Parathyroid adenoma (tissue), 2 donors: Measurements from ENCODE around the gene NAT9.

Experiments used
- H2AFZ ChIP-seq: fragments of 300-600 bp; sonication (generic); one replicate; pipeline ENCODE4 v1.7.0; 2017; ENCODE audit warnings: antibody characterized with exemption, mild to moderate bottlenecking
- H3K27ac ChIP-seq: fragments of 300-600 bp; sonication (generic); one replicate; pipeline ENCODE4 v1.7.0; 2017
- H3K27me3 ChIP-seq: fragments of 300-600 bp; sonication (generic); one replicate; pipeline ENCODE4 v1.7.0; 2017; ENCODE audit warnings: low read length; ENCODE audit not compliant: control insufficient read depth, insufficient read depth
- H3K36me3 ChIP-seq: fragments of 300-600 bp; sonication (generic); one replicate; pipeline ENCODE4 v1.7.0; 2017; ENCODE audit warnings: low read length; ENCODE audit not compliant: control insufficient read depth, insufficient read depth
- H3K4me1 ChIP-seq: fragments of 300-600 bp; sonication (generic); one replicate; pipeline ENCODE4 v1.7.0; 2017; ENCODE audit warnings: control low read depth
- H3K4me2 ChIP-seq: fragments of 300-600 bp; sonication (generic); one replicate; pipeline ENCODE4 v1.7.0; 2017; ENCODE audit warnings: low read length
- H3K4me3 ChIP-seq: fragments of 300-600 bp; sonication (generic); one replicate; pipeline ENCODE4 v1.7.0; 2017; ENCODE audit warnings: low read depth, low read length
- H3K79me2 ChIP-seq: fragments of 300-600 bp; sonication (generic); one replicate; pipeline ENCODE4 v1.7.0; 2017; ENCODE audit warnings: control low read depth
- H3K9ac ChIP-seq: fragments of 300-600 bp; sonication (generic); one replicate; pipeline ENCODE4 v1.7.0; 2017; ENCODE audit warnings: mild to moderate bottlenecking
- H3K9me3 ChIP-seq: fragments of 300-600 bp; sonication (generic); one replicate; pipeline ENCODE4 v1.7.0; 2017; ENCODE audit warnings: low read length; ENCODE audit not compliant: control insufficient read depth
- TF ChIP-seq, protein P1 (sequence below): fragments of 300-600 bp; sonication (generic); IDR thresholded peaks from one replicate; pipeline ENCODE4 v1.7.0; 2017; ENCODE audit warnings: antibody characterized with exemption, mild to moderate bottlenecking
- donor health status: primary hyperparathyroidism.

The NAT9 gene

DNA sequence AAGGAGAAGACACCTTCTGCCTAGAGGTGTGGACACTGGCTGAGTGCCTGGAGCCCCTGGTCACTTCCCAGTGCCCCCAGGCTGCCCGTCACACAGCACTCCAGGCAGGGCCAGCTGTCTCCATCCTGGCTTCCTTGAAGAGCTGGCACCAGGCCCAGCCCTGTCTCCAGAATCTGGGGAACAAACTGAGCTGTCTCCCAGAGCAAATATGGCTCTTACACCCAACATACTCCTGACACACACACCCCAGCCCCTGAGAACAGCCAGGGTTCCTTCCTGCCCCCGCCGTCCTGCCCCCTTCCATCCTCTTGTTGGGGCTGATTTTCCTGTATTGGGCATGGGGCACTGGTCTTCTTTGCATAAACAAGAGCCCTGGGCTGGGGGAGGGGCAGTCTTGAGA lies 18.6 kb downstream of the NAT9 start:
- H3K27me3 ChIP-seq: no peaks in the 10 kb centered on the region
- no peaks in the 10 kb centered on the region for H3K9me3 ChIP-seq
- H3K9ac ChIP-seq: no peak overlapping the region
- no peak overlapping the region for H3K4me3 ChIP-seq
- H3K36me3 ChIP-seq: no peaks in the 10 kb centered on the region
- peaks cover 73% of the 10 kb centered on the region for H3K4me1 ChIP-seq
- peak overlapping the region; percentile 36 for H3K4me2 ChIP-seq
- TF ChIP-seq, protein P1, sequence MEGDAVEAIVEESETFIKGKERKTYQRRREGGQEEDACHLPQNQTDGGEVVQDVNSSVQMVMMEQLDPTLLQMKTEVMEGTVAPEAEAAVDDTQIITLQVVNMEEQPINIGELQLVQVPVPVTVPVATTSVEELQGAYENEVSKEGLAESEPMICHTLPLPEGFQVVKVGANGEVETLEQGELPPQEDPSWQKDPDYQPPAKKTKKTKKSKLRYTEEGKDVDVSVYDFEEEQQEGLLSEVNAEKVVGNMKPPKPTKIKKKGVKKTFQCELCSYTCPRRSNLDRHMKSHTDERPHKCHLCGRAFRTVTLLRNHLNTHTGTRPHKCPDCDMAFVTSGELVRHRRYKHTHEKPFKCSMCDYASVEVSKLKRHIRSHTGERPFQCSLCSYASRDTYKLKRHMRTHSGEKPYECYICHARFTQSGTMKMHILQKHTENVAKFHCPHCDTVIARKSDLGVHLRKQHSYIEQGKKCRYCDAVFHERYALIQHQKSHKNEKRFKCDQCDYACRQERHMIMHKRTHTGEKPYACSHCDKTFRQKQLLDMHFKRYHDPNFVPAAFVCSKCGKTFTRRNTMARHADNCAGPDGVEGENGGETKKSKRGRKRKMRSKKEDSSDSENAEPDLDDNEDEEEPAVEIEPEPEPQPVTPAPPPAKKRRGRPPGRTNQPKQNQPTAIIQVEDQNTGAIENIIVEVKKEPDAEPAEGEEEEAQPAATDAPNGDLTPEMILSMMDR: no peak
- H3K79me2 ChIP-seq: peaks cover 80% of the 10 kb centered on the region
- no peak overlapping the region for H2AFZ ChIP-seq
- peak overlapping the region; percentile 94 for H3K27ac ChIP-seq

DNA sequence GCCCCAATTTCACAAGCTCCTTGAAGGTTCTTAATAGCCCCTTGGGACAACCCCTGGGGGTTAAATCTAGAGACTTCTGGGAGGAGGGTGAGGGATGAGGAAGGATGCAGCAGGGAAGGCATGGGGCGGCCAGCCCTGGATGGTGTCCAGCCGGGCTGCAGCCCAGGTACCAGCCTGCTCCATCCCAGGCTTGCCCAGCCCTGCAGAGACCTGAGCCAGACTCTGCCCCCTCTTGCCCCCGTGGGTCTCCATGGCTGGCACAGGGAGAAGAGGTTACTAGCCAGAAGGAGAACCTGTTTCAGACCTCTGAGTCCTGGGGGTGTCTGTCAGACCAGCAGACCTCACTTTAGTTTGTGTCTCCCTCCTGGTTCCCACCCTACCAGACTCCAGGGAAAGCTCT lies 19.3 kb downstream of the NAT9 start:
- Histone ChIP-seq H3K9ac (no peak overlapping the region), H3K4me1 (peaks cover 71% of the 10 kb centered on the region)

DNA sequence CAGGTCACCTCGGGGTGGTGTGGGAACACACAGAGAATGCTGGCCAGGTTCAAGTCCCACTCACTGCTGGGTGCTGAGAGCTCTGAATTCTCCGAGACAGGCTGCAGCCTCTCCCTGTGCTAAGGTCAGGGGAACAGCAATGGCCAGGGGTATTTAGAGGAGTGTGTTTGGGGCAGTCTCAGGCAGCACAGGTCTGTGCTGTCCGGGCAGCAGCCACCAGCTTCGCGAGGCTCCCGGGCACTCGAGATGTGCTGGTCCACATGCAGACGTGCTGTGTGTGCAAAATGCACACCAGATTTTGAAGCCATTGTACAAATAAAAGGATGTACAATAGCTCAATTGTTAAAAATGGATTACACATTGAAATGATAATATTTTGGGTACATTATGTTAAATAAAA lies 20.6 kb downstream of the NAT9 start:
- H3K27me3 ChIP-seq: no peaks in the 10 kb centered on the region
- H3K27ac ChIP-seq: no peak overlapping the region
- no peak overlapping the region for H3K9ac ChIP-seq

More for the DNA sequence above, 19.3 kb downstream of the NAT9 start:
- Histone ChIP-seq H3K9me3 (no peaks in the 10 kb centered on the region), H3K79me2 (peaks cover 81% of the 10 kb centered on the region), H2AFZ (no peak overlapping the region), H3K4me3 (no peak overlapping the region), H3K36me3 (no peaks in the 10 kb centered on the region), H3K27ac (peak overlapping the region; percentile 94), H3K27me3 (no peaks in the 10 kb centered on the region), H3K4me2 (no peak overlapping the region)
- TF ChIP-seq, protein P1: no peak

DNA sequence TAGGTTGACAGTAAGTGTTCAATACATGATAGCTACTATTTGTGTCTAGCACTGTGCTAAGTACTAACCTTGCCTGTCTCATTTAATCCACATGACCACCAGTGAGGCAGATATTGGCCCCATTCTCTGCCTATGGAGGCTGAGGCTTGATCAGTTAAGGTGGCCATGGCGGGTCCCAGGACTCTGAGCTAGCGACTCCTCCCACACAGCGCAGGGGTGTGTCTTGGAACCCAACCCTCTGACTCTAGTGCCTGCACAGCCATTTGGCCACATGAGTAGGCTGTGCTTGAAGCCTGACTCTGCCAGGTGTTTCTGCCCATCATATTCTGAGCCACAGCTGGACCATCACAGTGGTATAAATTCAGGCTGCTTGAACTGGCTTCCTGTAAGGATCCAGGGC lies 21.3 kb downstream of the NAT9 start:
- no peaks in the 10 kb centered on the region for H3K27me3 ChIP-seq
- H3K9ac ChIP-seq: no peak overlapping the region
- peaks cover 58% of the 10 kb centered on the region for H3K4me1 ChIP-seq
- H3K27ac ChIP-seq: no peak overlapping the region
- no peak overlapping the region for H3K4me3 ChIP-seq
- TF ChIP-seq, protein P1: no peak
- peaks cover 89% of the 10 kb centered on the region for H3K79me2 ChIP-seq
- H3K9me3 ChIP-seq: no peaks in the 10 kb centered on the region
- no peaks in the 10 kb centered on the region for H3K36me3 ChIP-seq
- H2AFZ ChIP-seq: no peak overlapping the region
- no peak overlapping the region for H3K4me2 ChIP-seq

More for the DNA sequence above, 20.6 kb downstream of the NAT9 start:
- H3K9me3 ChIP-seq: no peaks in the 10 kb centered on the region
- peaks cover 83% of the 10 kb centered on the region for H3K79me2 ChIP-seq
- H3K36me3 ChIP-seq: no peaks in the 10 kb centered on the region
- no peak overlapping the region for H2AFZ ChIP-seq
- H3K4me1 ChIP-seq: peaks cover 65% of the 10 kb centered on the region
- H3K4me2 ChIP-seq: no peak overlapping the region
- TF ChIP-seq, protein P1: no peak
- no peak overlapping the region for H3K4me3 ChIP-seq

DNA sequence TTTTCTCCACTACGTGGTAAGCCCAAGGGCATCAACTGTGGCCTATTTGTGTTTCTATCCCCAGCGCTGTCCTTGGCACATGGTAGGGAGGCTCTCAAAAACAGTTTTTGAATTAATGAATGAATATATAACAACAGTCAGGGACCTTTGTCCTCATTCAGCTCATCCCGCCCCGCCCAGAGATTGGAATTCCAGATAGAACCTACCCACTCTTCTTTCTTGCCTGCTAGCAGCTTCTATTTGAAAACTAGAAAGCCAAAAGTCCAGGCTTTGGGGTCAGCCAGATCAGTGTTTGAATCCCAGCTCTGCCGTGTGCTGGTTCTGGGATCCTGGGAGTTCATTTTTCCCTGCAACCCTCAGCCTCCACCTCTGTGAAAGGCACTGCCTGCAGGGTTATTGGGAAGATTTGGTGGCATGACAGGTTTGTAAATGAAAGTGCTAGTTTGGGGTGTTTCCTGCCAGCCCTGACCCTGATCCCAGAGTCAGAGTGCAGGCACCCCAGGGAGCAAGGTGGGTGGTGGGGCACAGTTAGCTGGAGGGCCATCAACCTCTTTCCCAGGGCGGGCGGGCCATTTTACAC lies 23.2 kb downstream of the NAT9 start:
- peaks cover 84% of the 10 kb centered on the region for H3K79me2 ChIP-seq
- no peak overlapping the region for H3K27ac ChIP-seq
- no peak overlapping the region for H3K9ac ChIP-seq
- no peaks in the 10 kb centered on the region for H3K36me3 ChIP-seq
- TF ChIP-seq, protein P1: no peak
- no peaks in the 10 kb centered on the region for H3K27me3 ChIP-seq
- no peaks in the 10 kb centered on the region for H3K9me3 ChIP-seq
- H3K4me3 ChIP-seq: no peak overlapping the region
- H2AFZ ChIP-seq: no peak overlapping the region
- no peak overlapping the region for H3K4me2 ChIP-seq
- H3K4me1 ChIP-seq: peaks cover 39% of the 10 kb centered on the region
